ENCODE results near the gene UBE2U.

Gene UBE2U

DNA sequence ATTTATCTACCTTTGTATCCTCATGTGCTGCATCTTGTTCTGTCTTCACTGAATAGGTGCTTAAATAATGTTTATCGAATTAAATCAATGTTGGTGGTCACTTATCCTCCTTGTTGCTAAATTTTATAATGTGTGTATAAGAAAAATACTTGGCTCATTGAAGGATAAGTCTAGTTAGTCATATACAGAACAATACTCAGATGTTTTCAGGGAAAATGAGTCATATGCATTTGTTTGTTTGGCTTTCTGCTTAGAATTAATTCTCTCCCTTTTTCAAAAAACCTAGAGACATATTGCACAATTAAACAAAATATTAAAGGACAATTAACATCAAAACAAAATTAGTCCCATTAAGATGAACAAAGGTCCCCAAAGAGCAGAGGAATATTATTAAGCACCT is 89.0 kb downstream of the UBE2U start:
- DNase-seq (ENCODE audit: low spot score): no peak

GRCh38 chr1:64293820-64294219 is 90.4 kb downstream of the UBE2U start:
- DNase-seq (ENCODE audit: low spot score): no peak

- no peak for DNase-seq (ENCODE audit: low spot score)
These were observed 91.7 kb downstream of the UBE2U start for GRCh38 chr1:64295136-64295535.

DNA sequence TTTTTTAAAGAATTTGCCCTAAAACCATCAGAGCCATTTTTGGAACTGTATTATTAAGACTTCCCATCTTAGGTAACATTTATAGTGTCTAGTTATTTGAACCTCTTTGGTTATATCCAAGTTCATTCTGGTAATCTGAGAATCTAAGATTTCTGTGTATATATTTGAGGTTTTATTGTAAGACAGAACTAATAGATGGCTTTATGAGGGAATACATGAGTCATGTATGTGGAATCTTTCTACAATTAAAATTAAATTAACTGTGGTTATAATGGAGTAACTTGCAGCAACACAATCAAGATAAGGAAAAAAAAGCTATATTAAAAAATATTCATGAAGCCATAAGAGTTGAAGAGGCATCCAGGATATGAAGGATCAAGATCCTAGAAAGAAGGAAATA is 92.1 kb downstream of the UBE2U start:
- no peak for DNase-seq (ENCODE audit: low spot score)

DNA sequence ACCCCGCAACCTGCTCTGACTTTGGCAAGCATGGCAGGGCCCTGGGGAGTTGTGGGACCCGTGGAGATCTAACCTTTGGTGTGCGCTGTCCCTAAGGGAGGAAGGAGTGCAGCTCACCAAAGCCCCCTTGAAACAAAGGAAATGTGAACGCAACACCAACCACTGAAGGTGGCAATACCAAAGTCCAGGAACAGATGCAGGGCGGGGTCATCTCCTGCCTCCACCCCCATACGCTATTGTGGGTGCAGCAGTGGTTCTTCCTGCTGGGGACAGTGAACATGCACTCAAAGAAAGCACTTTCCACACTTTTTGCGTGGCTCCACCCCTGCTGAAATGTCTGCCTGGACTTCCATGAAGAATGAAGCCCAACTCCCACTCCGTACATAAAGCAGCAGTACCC is 93.0 kb downstream of the UBE2U start:
- DNase-seq (ENCODE audit: low spot score): no peak

DNA sequence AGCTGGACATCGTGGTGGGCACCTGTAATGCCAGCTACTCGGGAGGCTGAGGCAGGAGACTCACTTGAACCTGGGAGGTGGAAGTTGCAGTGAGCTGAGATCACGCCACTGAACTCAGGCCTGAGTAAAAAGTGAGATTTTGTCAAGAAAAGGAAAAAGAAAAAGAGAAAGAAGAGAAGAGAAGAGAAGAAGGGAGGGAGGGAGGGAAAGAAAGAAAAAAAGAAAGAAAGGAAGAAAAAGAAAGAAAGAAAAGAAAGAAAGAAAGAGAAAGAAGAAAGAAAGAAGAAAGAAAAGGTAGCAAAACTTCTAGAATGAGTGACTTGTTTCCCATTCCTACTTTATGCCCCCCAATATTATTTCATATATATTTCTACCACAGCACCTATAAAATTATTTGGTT is 98.8 kb downstream of the UBE2U start:
- DNase-seq (ENCODE audit: low spot score): no peak

- no peak for DNase-seq (ENCODE audit: low spot score)
These were observed 99.5 kb downstream of the UBE2U start for GRCh38 chr1:64302971-64303370.

GRCh38 chr1:64304823-64305222 is 101.4 kb downstream of the UBE2U start:
- no peak for DNase-seq (ENCODE audit: low spot score)

DNA sequence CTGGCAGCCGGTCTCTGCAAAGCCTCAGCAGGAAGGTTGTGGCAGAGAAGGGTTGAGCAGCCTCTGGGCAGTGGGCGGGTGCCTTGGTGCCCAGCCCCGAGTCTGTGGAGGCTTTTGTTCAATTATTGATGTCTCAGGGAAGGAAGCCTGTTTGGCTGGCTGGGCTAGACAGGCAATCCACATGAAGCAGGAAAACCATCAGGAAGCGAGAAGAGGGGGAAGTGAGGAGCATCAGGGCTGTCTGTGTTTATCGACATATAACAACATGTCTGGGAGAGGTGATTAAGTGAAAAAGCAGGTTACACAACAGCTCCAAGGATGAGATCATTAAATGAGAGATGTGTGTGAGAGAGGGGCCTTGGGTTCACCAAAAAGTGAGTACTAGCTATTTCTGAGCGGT is 105.4 kb downstream of the UBE2U start:
- no peak for DNase-seq (ENCODE audit: low spot score)

DNA sequence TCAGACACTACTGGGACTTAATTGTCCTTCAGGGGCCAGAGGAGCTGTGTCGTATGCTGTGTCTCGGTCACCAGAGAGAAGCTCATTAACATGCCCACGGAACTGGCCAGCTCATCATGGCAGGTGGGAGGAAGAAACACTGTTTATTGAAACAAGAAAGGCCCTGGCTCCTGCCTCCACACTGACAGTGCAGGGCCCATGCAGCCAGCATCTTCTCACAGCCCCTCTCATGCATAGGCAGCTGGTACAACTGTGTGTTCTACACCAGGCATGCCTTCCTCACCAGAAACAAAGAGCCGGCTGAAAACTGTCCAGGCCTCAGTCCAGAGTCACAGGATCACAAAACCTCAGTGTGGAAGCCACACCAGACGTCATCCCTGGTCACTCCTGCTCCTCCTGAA is 106.0 kb downstream of the UBE2U start:
- DNase-seq (ENCODE audit: low spot score): peak; percentile 72

DNA sequence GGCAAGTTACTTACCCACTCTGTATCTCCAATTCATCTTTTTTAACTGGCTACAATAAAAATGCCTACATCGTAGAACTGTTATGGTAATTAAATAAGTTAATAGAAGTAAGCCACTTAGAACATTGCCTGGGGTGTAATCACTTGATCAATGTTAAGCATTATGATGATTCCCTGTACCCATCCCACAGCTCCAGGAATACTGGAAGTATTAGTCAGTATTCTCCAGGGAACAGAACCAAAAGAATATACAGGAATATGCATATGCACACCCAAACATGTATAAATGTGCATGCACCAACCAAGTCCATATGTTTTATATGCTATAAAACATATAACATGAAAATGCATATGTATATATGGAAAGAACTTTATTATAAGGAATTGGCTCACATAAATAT is 107.3 kb downstream of the UBE2U start:
- no peak for DNase-seq (ENCODE audit: low spot score)

GRCh38 chr1:64312431-64312830 is 109.0 kb downstream of the UBE2U start:
- no peak for DNase-seq (ENCODE audit: low spot score)

GRCh38 chr1:64315402-64315801 is 112.0 kb downstream of the UBE2U start:
- DNase-seq (ENCODE audit: low spot score): no peak
